Stimulated activated CD8-positive, alpha-beta memory T cell treated with anti-CD3 and anti-CD28 coated beads, Interleukin-4, amount 100 ng/mL, for 1 hour (primary cell): Measurements from ENCODE around the gene GUK1.

Experiments used
- DNase-seq, 2 donors: peaks; one replicate each; pipeline ENCODE4 v3.0.0-alpha.2; 2020; ENCODE audit warnings: low read depth in 2 of 2, low spot score in 1 of 2

The GUK1 gene, protein sequence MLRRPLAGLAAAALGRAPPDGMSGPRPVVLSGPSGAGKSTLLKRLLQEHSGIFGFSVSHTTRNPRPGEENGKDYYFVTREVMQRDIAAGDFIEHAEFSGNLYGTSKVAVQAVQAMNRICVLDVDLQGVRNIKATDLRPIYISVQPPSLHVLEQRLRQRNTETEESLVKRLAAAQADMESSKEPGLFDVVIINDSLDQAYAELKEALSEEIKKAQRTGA

DNA sequence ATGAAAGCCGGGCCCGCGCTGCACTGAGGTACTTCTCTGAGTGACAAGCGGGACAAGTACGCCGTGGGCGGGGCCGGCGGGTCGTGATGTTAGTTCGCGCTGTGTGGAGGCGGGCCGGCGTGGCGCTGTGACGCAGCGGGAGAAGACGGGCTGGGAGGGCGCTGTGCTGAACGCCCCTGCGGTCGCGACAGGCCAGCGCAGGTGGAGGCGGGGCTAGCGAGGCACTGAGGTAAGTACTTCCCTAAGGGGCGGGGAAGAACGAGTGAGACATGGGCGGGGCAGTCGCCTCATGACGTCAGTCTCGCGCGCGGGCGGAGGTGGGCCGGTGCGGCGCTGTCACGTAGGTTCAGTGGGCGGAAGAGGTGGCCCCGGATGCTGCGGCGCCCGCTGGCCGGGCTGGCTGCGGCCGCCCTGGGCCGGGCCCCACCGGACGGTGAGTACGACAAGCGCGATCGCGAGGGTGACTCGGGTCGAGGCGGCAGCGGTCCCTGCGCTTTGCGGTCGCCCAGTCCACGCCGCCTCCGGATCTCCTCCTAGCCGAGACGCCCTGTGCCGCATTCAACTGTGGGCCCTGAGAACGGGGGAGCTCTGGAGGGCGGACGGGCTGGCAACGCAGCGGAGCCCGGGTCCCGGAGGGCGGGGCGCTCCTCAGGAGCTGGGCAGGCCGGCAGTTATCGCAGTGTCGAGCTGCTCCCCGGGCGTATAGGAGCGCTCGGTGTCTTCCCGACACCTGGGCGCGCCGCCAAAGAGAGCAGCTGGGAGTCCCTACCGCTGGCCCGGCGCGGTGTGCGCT lies at the start of gene GUK1:
Gene GUK1 (plus strand): TSS at position 349 of the 793 bp plus-strand sequence. CDS start 24 bp downstream, at position 373.
- DNase-seq: peak; percentile 100

DNA sequence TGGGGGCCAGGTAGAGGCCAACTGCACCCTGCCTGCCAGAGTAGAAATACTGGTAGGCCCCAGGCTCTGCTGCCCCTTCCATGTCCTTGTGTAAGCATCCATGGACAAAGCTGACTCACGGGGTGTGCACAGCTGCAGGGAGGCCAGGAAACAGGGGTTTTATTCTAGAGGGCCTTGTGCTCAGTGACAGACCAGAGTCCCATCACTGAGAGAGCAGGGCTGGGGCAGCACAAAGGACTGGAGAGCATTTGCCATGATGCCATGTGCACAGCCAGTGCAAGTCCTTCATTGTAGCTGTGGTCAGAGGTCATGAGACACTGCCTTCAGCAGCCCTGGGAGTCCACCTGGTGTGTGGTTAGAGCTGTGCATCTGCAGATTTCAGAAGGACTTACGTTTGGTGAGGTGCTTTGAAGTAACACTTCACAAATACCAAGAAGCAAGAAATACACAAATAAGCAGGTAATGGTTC lies 49.4 kb upstream of the GUK1 start:
- no peak for DNase-seq

DNA sequence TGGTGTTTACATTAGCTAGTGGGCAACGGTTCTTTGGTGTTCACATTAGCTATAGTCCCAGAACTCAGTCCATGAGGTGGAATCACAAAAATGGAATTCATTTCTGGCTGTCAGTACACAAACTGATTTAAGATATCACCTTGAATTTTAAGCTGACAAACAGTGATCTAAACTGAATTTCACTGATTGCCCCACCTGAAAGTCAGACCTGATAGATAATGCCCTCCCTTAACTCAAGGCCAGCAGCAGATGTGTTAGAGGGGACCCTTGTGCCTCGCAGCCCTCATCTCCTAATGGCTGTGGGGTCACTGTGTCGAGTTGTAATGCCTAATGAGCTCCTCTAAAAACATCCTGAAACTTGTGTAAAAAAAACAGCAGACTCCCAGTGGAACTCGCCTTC lies 49.0 kb upstream of the GUK1 start:
- no peak for DNase-seq

DNA sequence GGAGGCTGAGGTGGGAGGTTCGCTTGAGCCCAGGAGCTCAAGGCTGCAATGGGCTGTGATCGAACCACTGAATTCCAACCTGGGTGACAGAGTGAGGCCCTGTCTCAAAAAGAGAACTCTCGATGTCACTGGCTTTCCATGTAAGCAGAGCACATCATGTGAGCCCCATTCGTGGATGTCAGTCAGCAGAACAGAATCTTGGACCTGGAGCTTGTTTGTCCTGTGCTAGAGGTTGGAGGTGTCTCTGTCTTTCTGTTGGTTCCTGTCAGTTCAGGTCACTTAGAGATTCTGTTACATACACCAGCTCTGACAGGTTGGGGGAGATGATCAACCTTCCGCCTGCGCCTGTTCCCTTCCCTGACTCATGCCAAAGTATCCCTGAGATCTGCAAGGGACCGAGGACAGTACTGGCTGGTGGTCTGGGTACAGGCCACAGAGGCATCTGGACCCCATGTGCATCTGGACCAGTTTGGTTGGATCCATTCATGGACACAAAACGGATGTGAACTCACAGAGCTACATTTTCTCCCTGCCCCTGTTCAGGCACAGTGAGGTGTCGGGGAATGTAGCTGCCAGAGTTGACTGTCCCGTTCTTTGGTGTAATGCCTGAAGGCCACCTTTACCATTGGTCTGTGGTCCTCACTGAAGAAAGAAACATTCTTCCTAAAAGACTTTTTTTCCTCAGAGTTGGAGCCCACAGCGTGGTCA lies 47.6 kb upstream of the GUK1 start:
- no peak for DNase-seq

DNA sequence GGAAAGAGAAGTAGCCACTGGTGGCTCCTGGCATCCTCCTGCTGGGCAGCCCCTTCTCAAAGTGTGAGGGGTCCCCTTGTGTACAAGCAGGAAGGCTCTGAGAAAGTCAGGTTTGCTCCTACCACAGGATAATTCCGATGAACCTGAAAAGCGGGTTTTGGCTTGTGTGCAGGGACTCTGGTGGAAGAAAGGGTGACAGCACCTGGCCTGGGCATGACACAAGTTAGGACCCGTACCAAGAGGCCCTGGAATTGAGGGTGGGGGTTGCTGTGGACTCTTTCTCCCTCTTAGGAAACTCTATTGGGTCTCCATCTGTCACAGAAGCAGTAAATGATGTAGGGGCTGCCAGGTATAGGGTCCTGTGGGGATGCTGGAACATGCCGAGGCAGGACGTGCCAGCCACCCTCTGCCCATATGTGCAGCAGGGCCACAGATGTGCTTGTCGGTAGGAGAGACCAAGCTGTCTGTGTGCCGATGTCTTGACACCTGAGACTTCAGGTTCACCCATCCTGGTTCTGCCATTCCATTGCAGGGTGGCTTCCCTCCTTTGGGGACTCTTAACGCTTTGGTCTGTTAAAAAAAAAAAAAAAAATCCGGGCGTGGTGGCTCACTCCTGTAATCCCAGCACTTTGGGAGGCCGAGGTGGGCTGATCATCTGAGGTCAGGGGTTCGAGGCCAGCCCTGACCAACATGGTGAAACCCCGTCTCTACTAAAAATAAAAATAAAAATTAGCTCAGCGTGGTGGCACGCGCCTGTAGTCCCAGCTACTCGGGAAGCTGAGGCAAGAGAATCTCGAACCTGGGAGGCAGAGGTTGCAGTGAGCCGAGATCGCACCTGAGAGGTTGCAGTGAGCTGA lies 46.8 kb upstream of the GUK1 start:
- DNase-seq: no peak

DNA sequence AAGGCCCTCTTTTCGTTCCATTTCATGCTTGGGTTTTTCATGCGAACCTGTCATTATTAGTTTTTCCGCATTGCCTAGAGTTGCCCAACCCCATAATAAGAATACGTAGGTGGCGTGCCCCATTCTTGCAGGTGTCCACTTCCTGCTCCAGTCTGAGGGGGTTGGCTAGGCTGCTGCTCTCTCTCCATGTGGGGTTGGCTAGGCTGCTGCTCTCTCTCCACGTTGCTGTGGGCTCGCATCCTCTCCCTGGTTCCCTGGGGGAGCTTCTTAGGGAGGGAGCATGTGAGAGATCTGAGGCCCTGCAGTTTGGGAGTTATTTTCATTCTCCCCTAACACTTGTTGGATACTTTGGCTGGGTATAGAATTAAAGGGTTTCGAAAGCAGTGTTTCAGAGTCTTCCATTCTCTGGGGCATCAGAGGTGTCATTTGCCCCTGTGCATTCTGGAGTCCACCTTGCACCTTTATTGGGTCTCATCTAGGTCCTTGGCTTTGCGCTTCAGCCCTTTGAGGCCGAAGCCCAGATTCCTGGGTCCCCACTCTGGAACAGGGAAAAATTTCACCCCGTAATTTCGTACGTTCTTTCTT lies 45.6 kb upstream of the GUK1 start:
- DNase-seq: no peak

DNA sequence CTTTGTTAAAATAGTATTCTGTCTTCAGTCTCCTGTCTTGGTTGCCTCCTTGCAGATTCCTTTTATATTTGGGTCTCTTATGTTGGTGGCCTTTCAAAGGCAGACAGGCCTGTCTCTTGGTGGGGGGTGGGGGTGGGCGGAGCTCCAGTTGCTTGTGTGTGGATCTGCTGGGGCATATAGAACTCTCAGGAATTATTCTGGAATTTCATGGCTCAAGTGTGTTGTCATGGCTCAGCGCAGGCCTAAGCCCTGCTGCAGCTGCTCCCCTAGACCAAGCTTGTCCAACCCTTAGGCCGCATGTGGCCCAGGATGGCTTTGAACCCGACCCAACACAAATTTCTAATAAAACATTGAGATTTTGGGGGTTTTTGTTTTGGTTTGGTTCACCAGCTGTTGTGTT lies 44.9 kb upstream of the GUK1 start:
- DNase-seq: no peak

DNA sequence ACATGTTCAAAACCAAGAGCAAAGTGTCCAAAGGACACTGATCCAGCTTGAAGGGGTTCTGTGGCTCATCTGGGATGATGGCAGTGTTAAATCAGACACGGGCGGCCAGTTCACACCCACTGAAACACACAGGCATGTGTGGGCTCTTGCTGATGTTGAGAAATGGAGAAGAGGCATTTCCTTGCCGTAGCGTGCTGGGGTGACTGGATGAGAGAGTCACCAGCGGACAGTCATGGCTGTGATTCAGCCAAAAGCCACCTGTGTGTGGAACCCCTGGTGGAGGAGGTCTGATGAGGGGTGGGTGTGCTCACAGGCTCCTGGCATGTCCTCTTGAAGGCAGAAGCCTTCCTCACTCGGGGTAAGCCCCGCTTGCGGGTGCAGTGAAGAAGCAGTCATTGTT lies 44.1 kb upstream of the GUK1 start:
- DNase-seq: no peak

DNA sequence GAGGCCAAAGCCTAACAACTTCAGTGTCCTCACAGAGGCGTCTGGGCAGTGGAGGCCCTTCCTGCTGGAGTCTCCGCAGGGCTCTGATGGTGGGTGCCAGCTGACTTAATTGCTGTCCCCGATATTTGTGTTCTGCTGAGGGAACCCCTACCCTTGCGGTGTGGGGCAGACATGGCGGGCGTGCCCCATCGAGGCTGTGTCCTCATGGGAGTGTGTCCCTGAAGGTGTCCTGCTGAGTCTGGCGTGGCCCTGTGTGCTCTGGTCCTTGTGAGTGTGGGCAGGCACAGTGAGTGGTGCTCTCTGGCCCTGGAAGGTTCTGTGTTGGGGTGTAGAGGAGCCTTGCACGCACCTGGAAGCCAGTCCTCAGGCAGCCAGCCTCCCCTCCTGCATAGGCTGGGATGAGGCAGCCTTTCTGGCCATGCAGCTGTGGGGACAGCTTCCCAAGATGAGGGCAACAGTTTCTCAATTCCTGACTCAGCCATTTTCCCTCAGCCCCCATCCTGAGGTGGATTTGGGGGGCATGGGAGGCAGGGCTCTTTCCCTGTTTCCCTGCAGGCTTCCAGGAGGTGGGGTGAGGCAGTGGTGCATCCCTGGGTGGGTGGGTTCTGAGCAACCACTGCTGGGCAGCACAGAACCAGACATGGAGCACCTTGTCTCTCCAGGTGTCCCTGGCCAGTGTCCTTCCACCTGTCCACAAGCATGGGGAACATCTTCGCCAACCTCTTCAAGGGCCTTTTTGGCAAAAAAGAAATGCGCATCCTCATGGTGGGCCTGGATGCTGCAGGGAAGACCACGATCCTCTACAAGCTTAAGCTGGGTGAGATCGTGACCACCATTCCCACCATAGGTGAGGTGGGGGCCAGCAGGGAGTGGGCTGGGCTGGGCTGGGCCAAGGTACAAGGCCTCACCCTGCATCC lies 43.4 kb upstream of the GUK1 start:
- no peak for DNase-seq

DNA sequence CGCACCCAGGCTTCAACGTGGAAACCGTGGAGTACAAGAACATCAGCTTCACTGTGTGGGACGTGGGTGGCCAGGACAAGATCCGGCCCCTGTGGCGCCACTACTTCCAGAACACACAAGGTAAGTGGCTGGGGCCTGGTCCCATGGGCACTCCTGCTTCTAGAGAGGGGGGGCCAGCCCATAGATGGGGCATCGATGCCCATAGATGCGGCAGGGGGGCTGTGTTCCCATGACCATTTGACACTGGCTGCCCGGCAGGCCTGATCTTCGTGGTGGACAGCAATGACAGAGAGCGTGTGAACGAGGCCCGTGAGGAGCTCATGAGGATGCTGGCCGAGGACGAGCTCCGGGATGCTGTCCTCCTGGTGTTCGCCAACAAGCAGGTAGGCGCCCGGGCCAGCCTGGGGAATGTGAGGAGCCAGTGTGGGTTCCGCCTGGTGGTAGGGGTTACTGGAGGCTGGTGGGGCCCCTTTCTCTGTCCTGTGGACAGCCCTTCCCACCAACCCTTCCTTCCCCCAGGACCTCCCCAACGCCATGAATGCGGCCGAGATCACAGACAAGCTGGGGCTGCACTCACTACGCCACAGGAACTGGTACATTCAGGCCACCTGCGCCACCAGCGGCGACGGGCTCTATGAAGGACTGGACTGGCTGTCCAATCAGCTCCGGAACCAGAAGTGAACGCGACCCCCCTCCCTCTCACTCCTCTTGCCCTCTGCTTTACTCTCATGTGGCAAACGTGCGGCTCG lies 42.6 kb upstream of the GUK1 start:
- DNase-seq: no peak

DNA sequence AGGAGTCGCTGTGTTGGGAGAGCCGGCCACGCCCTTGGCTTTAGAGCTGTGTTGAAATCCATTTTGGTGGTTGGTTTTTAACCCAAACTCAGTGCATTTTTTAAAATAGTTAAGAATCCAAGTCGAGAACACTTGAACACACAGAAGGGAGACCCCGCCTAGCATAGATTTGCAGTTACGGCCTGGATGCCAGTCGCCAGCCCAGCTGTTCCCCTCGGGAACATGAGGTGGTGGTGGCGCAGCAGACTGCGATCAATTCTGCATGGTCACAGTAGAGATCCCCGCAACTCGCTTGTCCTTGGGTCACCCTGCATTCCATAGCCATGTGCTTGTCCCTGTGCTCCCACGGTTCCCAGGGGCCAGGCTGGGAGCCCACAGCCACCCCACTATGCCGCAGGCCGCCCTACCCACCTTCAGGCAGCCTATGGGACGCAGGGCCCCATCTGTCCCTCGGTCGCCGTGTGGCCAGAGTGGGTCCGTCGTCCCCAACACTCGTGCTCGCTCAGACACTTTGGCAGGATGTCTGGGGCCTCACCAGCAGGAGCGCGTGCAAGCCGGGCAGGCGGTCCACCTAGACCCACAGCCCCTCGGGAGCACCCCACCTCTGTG lies 41.7 kb upstream of the GUK1 start:
- DNase-seq: no peak

DNA sequence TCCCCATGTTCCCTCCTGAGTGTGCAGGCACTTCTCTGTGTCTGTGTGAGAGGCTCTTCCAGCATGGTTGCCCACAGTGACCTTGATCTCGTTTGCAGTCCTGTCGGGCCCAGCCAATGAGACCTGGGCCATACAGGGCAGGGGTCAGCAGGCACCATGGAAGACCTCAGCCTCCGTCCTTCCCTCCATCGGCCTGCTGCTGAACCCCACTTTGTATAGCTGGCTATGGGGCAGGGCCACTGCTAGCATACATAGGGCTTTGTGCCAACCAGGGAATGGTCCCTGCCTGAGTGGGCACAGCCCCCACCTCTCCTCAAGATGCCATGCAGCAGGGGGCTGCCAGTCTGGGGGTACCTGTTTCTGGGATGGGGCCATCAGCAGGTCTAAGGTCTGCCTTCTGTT lies 40.7 kb upstream of the GUK1 start:
- no peak for DNase-seq

DNA sequence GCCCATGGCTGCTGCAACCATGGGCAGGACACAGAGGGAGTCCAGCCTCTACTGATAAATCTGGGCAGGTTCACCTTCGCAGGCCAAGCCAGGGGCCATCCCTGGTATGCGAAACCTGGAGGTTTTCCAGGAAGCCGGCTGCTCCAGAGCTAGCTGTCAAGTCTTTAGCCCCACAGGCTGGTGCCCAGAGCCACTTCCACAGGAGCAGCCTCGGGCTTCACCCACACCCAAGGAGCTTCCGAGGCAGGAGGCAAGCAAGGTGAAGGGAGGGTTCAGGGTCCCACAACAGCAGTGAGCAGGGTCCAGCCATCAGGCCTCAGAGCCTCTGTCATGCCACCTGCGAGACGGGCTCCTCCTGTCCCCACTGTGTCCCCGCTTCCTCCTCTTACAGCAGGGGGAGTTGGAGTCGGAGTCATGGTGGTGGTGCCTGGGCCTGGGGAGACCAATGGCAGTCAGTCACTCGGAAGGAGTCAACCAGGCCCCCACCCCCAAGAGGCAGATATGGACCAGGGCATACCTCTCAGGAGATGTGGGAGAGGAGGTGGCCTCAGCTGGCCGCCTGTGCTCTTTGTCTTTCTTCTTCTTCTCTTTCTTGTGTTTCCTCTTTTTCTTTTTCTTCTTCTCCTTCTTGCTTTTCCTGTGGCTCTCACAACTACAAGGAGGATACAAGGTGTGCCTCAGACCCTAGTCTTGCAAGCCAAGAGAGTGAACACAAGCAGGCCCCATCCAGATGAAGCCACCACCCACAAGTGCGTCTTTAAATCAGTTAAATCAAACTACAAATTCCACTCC lies 39.1 kb upstream of the GUK1 start:
- DNase-seq: no peak

DNA sequence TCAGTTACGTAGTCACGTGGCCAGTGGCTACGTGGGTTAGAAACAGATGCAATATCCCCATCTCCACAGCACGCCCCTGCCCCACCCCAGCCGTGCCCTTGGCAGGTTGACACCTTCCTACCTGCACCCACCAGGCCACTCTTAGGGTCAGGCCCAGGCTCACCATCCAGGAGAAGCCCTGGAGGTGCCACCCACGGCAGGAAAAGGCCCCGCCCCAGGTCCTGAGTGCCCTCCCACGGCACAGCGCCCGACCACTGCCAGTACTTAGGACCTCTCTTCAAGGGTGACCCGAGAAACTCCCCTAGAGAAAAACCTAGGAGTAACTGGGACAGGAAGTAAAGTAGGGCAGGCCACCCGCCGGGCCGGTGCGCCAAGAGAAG lies 38.5 kb upstream of the GUK1 start:
- DNase-seq: no peak

DNA sequence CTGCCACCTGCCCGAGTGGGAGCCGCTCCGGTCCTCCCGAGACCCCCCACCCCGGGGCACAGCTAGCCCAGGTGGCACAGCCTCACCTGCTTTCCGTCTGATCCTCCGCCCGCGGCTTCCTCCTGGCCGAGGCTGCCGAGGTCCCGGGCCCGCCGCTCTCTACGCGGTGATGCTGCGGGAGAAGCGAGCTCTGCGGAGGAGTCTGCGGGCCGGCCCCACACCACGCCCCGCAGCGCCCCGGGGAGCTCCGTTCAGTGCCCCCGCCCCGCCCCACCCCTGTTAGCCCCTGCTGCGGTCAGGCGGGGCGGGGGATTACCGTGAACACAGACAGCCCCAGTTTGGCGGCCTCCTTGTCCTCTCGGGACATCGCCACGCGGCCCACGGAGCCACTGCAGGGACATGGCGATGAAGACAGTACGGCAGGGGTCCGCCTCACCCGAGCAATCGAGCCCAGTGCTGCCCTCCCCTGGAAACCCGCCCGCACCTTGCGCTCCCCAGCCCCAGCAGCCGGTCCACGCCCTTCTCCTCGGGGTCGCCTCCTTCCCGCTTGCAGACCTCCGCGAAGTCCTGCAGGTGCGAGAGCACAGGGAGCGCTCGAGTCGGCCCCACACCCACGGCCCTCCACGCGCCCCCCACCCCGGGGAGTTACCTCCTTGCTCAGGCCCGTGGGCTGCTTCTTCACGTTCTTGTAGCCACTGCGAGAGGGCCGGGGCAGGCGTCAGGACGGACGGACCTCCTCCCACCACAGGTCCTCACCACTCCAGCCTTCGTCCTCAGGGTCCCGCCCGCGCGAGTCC lies 37.9 kb upstream of the GUK1 start:
- DNase-seq: no peak

DNA sequence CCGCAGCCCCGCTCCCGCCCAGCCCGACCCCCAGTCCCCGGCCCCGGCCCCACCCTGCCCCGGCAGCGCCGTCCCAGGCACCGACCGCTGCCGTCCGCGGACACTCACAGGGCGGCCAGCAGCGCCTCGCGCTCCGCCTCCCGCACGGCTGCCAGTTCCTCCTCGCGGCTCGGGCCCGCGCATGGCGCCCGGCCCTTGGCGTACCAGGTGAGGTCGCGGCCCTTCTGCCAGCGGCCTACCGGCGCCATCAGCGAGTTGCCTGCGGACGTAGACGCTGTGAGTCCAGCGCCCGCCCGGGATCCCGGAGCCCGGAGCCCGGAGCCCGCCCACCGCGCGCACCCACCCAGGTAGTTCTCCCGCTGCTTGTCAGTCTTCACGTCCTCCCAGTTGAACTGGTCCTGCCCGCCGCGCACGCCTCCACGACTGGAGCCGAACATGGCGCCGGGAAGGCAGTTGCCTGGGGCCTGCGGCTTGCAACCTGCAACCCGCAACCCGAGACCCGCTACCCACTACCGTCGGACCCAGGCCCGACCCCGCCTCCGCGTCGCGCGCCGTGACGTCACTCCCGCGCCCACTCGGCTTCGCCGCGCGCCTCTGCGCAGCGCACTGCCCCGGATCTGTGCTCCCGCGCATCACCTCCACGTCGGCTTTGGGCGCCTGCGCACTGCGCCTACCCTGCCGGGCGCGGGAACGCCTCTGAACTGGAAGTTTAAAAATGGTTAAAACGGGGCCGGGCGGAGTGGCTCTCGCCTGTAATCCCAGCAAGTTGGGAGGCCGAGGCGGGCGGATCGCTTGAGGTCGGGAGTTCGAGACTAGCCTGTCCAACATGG lies 37.1 kb upstream of the GUK1 start, which contains the start of gene C1orf35:
Gene C1orf35 (minus strand): TSS at position 535 of the 830 bp plus-strand sequence. CDS start 98 bp downstream, at position 437.
- peak; percentile 88 to 90 for DNase-seq
